Body of pancreas (tissue), 4 donors: ENCODE measurements around the gene BCKDK.

Experiments used
- CTCF ChIP-seq, 7 experiments: fragments of 450-650 bp in 4 of 7; fragments of 200-600 bp in 3 of 7; sonication (generic) in 3 of 7; IDR thresholded peaks; one replicate each; pipeline ENCODE4 v1.5.1; 2016 to 2019; ENCODE audit warnings: antibody characterized with exemption in 7 of 7
- POLR2A ChIP-seq, 3 donors: fragments of 450-650 bp; IDR thresholded peaks; one replicate each; pipeline ENCODE4 v1.6.1; 2016; ENCODE audit warnings: antibody characterized with exemption in 3 of 3, mild to moderate bottlenecking in 2 of 3

DNA sequence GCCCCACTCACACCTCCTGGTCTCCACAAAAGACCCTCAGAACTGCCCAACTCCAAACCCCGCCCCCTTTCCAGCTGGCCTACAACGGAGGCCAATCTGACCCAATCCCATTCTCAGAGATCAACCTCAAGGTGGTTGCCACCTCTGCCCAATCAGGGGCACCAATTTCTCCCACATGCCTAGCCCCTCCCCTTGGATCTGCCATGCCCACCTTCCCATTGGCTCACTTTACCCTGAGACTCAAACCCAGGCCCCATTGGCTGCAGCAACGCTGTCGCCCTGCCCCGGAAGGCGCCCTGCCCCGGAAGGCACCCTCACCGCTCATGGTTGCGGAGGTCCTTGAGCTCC is 44.7 kb upstream of the BCKDK start:
- no peak for TF ChIP-seq CTCF (IDR thresholded peaks at IDR 0.05)
- no peak for TF ChIP-seq POLR2A (IDR thresholded peaks at IDR 0.05)
